HG03025 (cell line): ENCODE measurements around the gene TSPEAR.

ENCODE experiments used
- ATAC-seq: cut with Tn5 transposase; IDR thresholded peaks from one replicate; pipeline ENCODE4 v1.9.1; 2021; ENCODE audit warnings: mild to moderate bottlenecking, moderate library complexity; ENCODE audit not compliant: unreplicated experiment, low FRiP score

Gene TSPEAR

GRCh38 chr21:44711327-44712202 is at the start of gene TSPEAR:
TSS of gene TSPEAR (minus strand) at chr21:44711572. CDS start at chr21:44711514, 58 bp downstream.
- ATAC-seq, result no peak

DNA sequence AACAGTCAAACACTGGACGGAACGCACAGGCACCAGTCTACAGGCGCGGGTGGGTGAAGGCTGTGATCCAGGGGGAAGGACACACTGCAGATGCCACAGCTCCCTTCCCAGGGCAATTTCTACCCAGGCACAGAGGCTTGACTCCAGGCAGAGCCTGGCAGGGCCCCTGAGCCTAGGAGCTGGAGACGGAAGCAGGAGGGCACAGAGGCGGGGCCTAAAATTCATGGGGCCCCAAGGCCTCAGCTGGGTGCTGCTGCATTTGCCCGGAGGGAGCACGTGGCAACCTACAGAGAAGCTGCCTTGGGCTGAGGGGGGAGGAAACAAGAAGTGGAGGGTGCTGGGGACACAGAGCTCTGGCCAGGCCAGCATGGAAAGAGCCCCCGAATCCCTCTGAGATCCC is 49.0 kb upstream of the TSPEAR start:
- no peak for ATAC-seq

DNA sequence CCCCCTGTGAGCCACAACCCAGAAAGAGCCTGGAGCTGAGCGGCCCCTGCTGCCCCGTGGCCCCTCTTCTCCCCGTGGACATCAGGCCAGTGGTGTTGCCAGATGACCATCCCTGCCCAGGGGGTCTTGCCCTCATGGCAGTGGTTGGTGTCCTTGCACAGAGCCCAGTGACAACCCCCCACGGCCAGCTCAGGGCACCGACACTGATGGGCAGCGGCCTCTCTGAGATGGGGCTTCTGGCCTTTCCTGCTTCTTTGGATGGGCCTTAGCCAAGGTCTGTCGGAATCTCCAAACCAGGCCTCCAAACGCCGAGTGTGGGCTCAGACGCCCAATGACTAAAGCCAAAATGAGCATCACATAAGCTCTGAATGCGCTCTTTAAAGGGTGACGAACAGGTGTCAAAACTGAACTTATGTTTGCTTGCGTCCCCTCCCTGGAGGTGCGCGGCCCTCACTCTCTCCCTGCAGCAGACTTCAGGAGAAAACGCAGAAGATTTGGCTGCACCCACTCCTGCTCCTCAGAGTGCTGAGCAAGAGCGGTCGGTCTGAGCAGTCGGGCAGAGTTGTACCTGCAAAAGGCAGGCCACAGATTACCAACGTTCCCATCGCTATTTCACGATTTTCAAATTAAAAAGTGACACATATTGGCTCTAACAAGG is 48.4 kb upstream of the TSPEAR start:
- ATAC-seq, result no peak

- ATAC-seq, result no peak
These were observed 47.6 kb upstream of the TSPEAR start for GRCh38 chr21:44758781-44759627.

DNA sequence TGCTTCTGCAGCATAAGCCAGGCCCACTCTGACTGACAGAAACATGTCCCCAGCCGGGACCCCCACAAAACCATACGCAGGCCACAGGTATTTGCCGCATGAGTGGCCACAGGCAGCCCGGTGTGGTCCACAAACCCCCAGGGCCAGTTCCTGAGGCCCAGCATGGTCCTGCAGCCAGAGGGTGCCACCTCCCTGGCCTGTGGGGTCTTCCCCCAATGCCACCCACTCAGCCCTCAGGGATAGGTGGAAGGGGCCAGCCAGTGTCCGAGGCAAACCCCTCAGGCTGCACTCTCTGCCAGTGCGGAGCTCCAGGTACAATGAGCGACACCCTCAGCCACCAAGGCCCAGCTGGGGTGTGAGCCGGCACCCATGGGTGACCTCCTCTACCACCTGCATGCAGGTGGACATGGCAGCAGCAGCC is 46.8 kb upstream of the TSPEAR start:
- ATAC-seq, result no peak

DNA sequence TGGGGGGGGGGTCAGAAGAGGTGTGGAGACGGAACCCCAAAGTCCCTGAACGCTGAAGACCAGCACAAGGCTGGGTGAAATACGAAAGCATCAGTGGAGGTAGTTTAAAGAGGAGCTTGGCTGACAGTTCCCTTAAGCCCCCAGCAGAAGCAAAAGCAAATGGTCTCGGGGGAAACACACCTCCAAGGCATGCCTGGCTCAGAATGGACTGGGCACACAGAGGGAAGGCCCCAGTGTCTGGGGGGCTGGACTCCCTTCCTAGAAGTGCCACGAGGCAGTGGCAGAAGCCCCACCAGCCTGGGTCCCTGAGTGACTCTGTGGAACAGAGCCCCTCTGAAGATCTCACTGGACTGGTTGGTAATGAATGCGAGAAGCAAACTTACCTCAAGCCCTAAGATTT is 46.4 kb upstream of the TSPEAR start:
- no peak for ATAC-seq

GRCh38 chr21:44756423-44757185 is 45.2 kb upstream of the TSPEAR start:
- no peak for ATAC-seq

DNA sequence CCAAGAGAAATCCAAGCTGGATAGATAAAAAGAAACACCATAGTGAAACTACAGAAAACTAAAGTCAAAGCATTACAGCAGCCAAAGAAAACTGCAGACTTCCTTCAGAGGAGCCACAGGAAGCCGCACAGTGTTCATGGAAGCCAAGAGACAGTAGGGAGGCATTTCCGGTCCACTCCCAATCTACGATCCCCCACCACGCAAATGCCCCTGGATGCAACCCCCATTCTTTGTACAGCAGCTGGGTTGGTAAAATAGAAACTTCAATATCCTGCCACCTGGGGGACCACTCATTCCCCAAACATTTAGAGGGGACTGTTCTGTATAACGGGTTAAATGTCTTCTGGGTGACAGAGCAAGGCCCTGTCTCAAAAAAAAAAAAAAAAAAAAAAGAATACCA is 43.9 kb upstream of the TSPEAR start:
- no peak for ATAC-seq

GRCh38 chr21:44753357-44753756 is 42.0 kb upstream of the TSPEAR start:
- no peak for ATAC-seq

- no peak for ATAC-seq
These were observed 41.4 kb upstream of the TSPEAR start for GRCh38 chr21:44752671-44753235.

DNA sequence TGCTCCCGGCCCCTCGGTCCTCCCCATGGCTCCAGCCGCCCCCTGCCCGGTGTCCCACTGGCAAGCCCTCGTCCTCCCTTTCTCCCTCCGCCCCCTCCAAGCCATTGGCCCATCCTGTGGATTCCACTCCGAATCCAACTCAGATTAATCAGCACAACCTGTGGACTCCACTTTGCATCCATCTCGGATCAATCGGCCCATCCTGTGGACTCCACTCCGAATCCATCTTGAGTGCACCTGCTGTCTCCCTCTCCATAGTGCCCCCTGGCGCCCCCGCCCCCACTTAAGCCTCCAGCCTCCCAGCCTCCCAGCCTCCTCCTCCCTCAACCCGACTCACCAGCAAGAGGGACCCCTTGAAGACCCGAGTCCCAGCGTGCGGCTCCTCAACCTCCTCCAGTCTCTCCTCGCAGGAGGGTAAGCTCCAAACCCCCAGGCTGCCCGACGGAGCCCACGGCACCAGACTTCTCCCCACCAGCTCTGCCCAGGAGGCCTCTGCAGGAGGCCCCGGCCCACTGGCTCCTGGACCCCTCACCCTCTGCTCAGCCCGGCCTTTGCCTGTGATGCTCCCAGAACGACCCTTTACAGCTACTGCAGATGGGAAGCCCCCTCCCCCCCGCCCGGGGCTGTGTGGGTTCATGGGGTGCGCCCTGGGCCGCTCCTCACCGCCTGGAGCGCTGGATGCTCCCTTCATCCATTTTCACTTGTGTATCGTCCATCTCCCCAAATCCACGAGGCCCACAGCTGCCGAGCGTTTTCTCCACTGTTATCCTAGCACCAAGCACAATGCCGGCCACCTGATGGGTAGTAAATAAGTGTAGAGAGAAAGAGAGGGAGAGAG is 40.6 kb upstream of the TSPEAR start:
- ATAC-seq, result no peak

GRCh38 chr21:44751186-44751798 is 39.9 kb upstream of the TSPEAR start:
- ATAC-seq, result no peak

DNA sequence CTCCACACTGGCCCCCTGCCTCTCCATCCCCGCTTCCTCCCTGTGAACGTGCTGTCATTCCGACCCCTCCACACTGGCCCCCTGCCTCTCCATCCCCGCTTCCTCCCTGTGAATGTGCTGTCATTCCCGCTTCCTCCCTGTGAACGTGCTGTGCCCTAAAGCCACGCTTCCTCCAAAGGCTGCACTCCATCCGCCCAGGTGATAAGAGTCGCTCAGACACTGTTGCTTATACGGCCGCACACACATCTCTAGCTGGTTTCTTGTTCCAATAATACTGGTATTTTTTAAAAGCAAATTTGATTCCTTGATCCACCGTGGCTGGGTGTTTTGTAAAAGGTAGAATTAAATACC is 39.3 kb upstream of the TSPEAR start:
- no peak for ATAC-seq

- no peak for ATAC-seq
These were observed 38.6 kb upstream of the TSPEAR start for GRCh38 chr21:44749759-44750674.

- no peak for ATAC-seq
These were observed 37.9 kb upstream of the TSPEAR start for GRCh38 chr21:44749116-44749758.

- ATAC-seq, result no peak
These were observed 37.2 kb upstream of the TSPEAR start for GRCh38 chr21:44748621-44749020.
